Activated CD8-positive, alpha-beta T cell treated with anti-CD3 and anti-CD28 coated beads for 36 hours (primary cell): ENCODE data around the gene PPP2R2B. TPM values are rescaled to one million over a fixed set of nuclear protein-coding genes. Genes with fewer than 3 reads are reported as not detected.

Source experiments
- ATAC-seq: fragments of 200-7000 bp; cut with Tn5 transposase; one replicate; pipeline ENCODE4 v1.10.0; 2021; ENCODE audit warnings: mild to moderate bottlenecking, moderate library complexity
- CTCF ChIA-PET: fragments of 350-600 bp; sonication (Branson Sonifier 250); formaldehyde crosslinking; loops from one replicate; lab custom pipeline; 2021; ENCODE audit warnings: antibody characterized with exemption; lab: Charles Lee
- POLR2A ChIA-PET: fragments of 350-600 bp; sonication (Branson Sonifier 250); formaldehyde crosslinking; loops from one replicate; lab custom pipeline; 2021; ENCODE audit warnings: antibody characterized with exemption; lab: Charles Lee
- DNase-seq: peaks from one replicate; pipeline ENCODE4 v3.0.0-alpha.2; 2020
- H3K27ac Mint-ChIP-seq: one replicate; pipeline ENCODE4 v1.8.0; 2021; ENCODE audit warnings: mild to moderate bottlenecking, mixed read lengths
- H3K27me3 Mint-ChIP-seq: one replicate; pipeline ENCODE4 v1.8.0; 2021; ENCODE audit warnings: mixed read lengths
- H3K36me3 Mint-ChIP-seq: one replicate; pipeline ENCODE4 v1.8.0; 2021; ENCODE audit warnings: low read depth, mixed read lengths
- H3K4me1 Mint-ChIP-seq: one replicate; pipeline ENCODE4 v1.8.0; 2021; ENCODE audit warnings: low read depth, mixed read lengths
- H3K4me3 Mint-ChIP-seq: one replicate; pipeline ENCODE4 v1.8.0; 2021; ENCODE audit warnings: mild to moderate bottlenecking, moderate library complexity, mixed read lengths
- H3K9me3 Mint-ChIP-seq: one replicate; pipeline ENCODE4 v1.8.0; 2021; ENCODE audit warnings: mixed read lengths
- intact Hi-C: fragments of 100-400 bp; cut with micrococcal nuclease; formaldehyde crosslinking; loops from one replicate; pipeline ENCODE4 v1.10.0; 2022
- total RNA-seq, 2 experiments: library from RNA; stranded (reverse); gene quantifications; one replicate each; pipeline ENCODE4 v1.2.3, GENCODE V29; 2021
- TF ChIP-seq, protein P1 (sequence below): fragments of 200-600 bp; IDR thresholded peaks from one replicate; pipeline ENCODE4 v1.8.0; 2022; ENCODE audit warnings: antibody characterized with exemption, mild to moderate bottlenecking

The PPP2R2B gene
- total RNA-seq, 2 experiments from 2014 or later = 0.56 to 0.65 TPM

DNA sequence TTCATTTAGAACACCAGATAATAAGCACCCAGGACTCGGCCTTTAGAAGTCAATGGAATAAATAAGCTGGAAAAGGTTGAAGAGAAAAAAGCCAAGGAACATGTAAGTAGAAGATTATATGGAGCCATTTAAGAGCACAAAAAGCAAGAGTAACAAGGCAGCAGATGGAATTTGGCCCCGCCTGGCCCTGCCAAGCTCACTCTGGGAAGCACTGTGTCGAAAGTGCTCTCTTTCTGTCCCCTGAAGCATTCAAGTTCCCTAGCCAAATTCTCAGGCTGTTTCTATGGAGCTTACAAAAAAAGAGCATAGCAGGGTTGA is 289.6 kb downstream of the PPP2R2B start:
- no peaks in the 10 kb centered on the region for H3K9me3 Mint-ChIP-seq
- no peak overlapping the region for H3K27ac Mint-ChIP-seq
- ChIA-PET POLR2A (no interaction called here), CTCF (interaction anchor here (1.0 to 1.4 kb wide), 2 partner anchors 56 to 600 kb away, joined by 3 read pairs; no protein-coding TSS in a partner anchor)
- intact Hi-C loops = no loop called here
- no peak for ATAC-seq
- TF ChIP-seq, protein P1, sequence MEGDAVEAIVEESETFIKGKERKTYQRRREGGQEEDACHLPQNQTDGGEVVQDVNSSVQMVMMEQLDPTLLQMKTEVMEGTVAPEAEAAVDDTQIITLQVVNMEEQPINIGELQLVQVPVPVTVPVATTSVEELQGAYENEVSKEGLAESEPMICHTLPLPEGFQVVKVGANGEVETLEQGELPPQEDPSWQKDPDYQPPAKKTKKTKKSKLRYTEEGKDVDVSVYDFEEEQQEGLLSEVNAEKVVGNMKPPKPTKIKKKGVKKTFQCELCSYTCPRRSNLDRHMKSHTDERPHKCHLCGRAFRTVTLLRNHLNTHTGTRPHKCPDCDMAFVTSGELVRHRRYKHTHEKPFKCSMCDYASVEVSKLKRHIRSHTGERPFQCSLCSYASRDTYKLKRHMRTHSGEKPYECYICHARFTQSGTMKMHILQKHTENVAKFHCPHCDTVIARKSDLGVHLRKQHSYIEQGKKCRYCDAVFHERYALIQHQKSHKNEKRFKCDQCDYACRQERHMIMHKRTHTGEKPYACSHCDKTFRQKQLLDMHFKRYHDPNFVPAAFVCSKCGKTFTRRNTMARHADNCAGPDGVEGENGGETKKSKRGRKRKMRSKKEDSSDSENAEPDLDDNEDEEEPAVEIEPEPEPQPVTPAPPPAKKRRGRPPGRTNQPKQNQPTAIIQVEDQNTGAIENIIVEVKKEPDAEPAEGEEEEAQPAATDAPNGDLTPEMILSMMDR = no peak
- H3K36me3 Mint-ChIP-seq = no peaks in the 10 kb centered on the region
- DNase-seq = no peak
- H3K27me3 Mint-ChIP-seq = peaks cover 2% of the 10 kb centered on the region
- no peaks in the 10 kb centered on the region for H3K4me1 Mint-ChIP-seq
- no peak overlapping the region for H3K4me3 Mint-ChIP-seq

DNA sequence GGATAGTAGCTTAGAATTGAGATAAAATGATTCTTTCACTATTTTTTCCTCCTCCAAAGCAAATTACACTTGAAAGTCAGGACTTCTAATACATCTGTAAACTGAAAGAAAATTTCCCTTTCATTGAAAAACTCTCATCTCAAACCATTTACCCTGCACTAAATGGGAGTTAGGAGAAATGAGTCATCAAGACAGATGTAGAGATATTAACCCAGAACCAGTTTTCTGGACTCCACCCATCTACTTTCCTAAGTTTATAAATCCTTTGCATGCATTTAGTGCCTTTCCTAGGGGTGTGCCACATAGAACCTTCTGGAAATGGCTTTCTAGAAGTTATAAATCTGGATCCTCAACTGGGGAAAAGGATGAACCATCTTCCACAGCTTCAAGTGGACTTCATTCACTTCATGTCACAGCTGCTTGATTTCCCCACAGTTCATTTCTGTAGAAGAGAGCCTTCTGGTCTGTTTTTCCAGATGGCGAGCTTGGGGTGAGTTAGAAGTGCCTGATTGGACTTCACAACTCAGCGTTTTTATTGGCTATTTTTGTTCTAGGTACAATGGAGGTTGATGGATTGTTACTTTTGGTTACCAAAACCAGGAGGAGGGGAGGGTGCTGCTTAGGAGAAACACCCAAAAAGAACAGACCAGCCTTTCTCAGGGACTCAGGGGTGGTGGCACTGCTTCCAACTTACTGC is 290.1 kb downstream of the PPP2R2B start:
- Mint-ChIP-seq H3K36me3 (no peaks in the 10 kb centered on the region), H3K27ac (no peak overlapping the region), H3K9me3 (no peaks in the 10 kb centered on the region), H3K4me3 (no peak overlapping the region), H3K4me1 (no peaks in the 10 kb centered on the region), H3K27me3 (peaks cover 5% of the 10 kb centered on the region)
- CTCF ChIA-PET = interaction anchor here (1.0 to 1.4 kb wide), 3 partner anchors 47 to 600 kb away, joined by 3 to 4 read pairs (median 3); no protein-coding TSS in a partner anchor
- no peak for ATAC-seq
- intact Hi-C loops = no loop called here
- TF ChIP-seq, protein P1 = no peak
- DNase-seq = no peak
- POLR2A ChIA-PET = no interaction called here

DNA sequence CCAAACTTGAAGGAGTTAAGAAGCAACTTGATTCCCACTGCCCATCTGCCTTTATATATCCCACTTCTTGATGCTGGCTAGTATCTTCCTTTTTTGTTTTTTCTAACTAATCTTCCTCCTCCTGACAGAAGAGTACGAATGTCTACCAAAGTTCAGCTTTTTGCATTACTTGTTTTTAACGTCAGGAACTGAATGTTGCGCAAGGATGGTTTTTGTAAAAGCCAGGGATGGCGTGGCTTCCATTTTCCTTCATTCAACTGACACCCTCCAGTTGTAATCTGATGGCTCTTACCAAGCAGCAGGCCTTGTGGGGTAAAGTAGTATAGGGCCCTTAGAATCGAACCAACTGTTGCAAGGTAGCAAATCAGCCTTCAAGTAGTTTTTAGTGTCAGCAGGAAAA is 291.8 kb downstream of the PPP2R2B start:
- DNase-seq = no peak
- H3K27ac Mint-ChIP-seq = no peak overlapping the region
- H3K4me3 Mint-ChIP-seq = no peak overlapping the region
- H3K36me3 Mint-ChIP-seq = no peaks in the 10 kb centered on the region
- TF ChIP-seq, protein P1 = no peak
- CTCF ChIA-PET = interaction anchor here (1.2 kb wide), 1 partner anchor 53 kb away, joined by 3 read pairs; no protein-coding TSS in a partner anchor
- H3K27me3 Mint-ChIP-seq = peaks cover 5% of the 10 kb centered on the region
- no peaks in the 10 kb centered on the region for H3K9me3 Mint-ChIP-seq
- intact Hi-C loops = no loop called here
- ATAC-seq = no peak
- H3K4me1 Mint-ChIP-seq = no peaks in the 10 kb centered on the region
- POLR2A ChIA-PET = no interaction called here

DNA sequence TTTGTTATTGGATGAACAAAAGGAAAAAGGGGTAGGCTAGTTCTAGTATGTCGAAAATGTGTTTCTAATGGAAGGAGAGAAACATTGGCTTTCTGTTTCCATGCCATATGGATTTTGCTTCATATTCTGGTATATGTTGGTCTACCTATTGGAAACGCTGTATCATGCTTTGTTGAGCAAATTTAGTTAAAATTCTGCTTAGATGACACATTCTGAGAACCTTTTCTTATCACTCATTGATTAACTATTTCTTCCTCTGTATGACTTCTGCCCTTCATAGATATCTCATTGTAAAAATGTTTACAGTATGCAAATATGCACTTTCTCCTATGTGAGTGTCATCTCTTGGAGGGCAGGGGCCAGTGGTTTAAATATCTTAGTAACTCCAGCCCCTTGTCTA is 293.8 kb downstream of the PPP2R2B start:
- ChIA-PET POLR2A (no interaction called here), CTCF (interaction anchor here (0.6 kb wide), 1 partner anchor 17 kb away, joined by 3 read pairs; no protein-coding TSS in a partner anchor)
- DNase-seq (no peak), ATAC-seq (no peak)
- Mint-ChIP-seq H3K4me3 (no peak overlapping the region), H3K9me3 (no peaks in the 10 kb centered on the region), H3K4me1 (no peaks in the 10 kb centered on the region), H3K36me3 (no peaks in the 10 kb centered on the region), H3K27ac (no peak overlapping the region), H3K27me3 (peaks cover 5% of the 10 kb centered on the region)
- intact Hi-C loops = no loop called here
- TF ChIP-seq, protein P1 = no peak

DNA sequence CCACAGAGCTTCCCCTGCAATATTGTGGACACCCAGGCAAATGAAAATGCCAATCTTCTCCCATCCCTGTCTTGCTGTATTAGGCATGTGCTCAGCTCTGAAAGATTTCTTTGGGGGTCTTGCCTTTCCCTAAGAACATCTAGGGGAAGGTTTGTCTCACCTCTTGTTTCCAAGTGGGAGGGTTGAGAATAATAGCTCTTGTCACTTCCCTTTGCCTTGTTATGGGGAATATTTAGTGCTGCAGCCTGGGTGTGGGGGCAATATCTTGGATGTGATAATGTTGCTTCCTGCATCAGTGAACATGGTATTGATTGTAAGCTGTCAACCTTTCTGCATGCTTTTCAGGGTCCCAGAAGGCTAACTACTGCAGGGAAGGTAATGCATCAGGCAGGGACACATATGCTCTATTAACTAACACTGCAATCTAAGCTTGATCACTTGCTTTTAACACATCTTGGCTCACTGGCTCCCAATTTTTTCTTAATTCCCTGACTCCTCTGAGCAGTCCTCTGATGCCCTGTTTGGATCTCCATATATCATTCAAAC is 296.4 kb downstream of the PPP2R2B start:
- POLR2A ChIA-PET = no interaction called here
- H3K9me3 Mint-ChIP-seq = no peaks in the 10 kb centered on the region
- no peak overlapping the region for H3K4me3 Mint-ChIP-seq
- H3K4me1 Mint-ChIP-seq = no peaks in the 10 kb centered on the region
- intact Hi-C loops = no loop called here
- DNase-seq (no peak), ATAC-seq (no peak)
- peaks cover 5% of the 10 kb centered on the region for H3K27me3 Mint-ChIP-seq
- no peak overlapping the region for H3K27ac Mint-ChIP-seq
- CTCF ChIA-PET = interaction anchor here (1.1 kb wide), 1 partner anchor 11 kb away, joined by 4 read pairs; no protein-coding TSS in a partner anchor
- H3K36me3 Mint-ChIP-seq = no peaks in the 10 kb centered on the region
- TF ChIP-seq, protein P1 = no peak
